Smooth muscle cell (in vitro differentiated cells): ENCODE measurements around the gene C2orf15. TPM values are rescaled to one million over a fixed set of nuclear protein-coding genes. Genes with fewer than 3 reads are reported as not detected.

ENCODE experiments used
- DNase-seq: peaks from one replicate; lab custom pipeline; 2025; ENCODE audit not compliant: unreplicated experiment; lab: John Stamatoyannopoulos, UW
- H2AFZ ChIP-seq: fragments of 200-600 bp; sonication (generic); 2 replicates; pipeline ENCODE4 v1.6.0; 2016; ENCODE audit warnings: antibody characterized with exemption, low read depth, mild to moderate bottlenecking
- H3F3A ChIP-seq: fragments of 200-600 bp; sonication (generic); 2 replicates; pipeline ENCODE4 v1.6.0; 2017; ENCODE audit warnings: antibody characterized with exemption, low read depth
- H3K27ac ChIP-seq: fragments of 200-600 bp; sonication (generic); 2 replicates; pipeline ENCODE4 v1.5.1; 2016; ENCODE audit warnings: low read depth, mild to moderate bottlenecking
- H3K27me3 ChIP-seq: fragments of 200-600 bp; sonication (generic); 2 replicates; pipeline ENCODE4 v1.6.1; 2016; ENCODE audit warnings: low read depth, mild to moderate bottlenecking
- H3K36me3 ChIP-seq: fragments of 200-600 bp; sonication (generic); 2 replicates; pipeline ENCODE4 v1.5.1; 2016; ENCODE audit warnings: low read depth
- H3K4me1 ChIP-seq: fragments of 200-600 bp; sonication (generic); 2 replicates; pipeline ENCODE4 v1.5.1; 2016; ENCODE audit warnings: low read depth
- H3K4me2 ChIP-seq: fragments of 200-600 bp; sonication (generic); 2 replicates; pipeline ENCODE4 v1.6.0; 2016; ENCODE audit warnings: mild to moderate bottlenecking
- H3K4me3 ChIP-seq: fragments of 200-600 bp; sonication (generic); 2 replicates; pipeline ENCODE4 v1.5.1; 2016; ENCODE audit warnings: mild to moderate bottlenecking
- H3K79me2 ChIP-seq: fragments of 200-600 bp; sonication (generic); 2 replicates; pipeline ENCODE4 v1.6.0; 2016; ENCODE audit warnings: low read depth, mild to moderate bottlenecking
- H3K9ac ChIP-seq: fragments of 200-600 bp; sonication (generic); 2 replicates; pipeline ENCODE4 v1.6.0; 2016; ENCODE audit warnings: low read depth
- H3K9me3 ChIP-seq: fragments of 200-600 bp; sonication (generic); replicated peaks from 2 replicates; pipeline ENCODE4 v1.5.1; 2016; ENCODE audit warnings: low read depth
- H4K20me1 ChIP-seq: fragments of 200-600 bp; sonication (generic); 2 replicates; pipeline ENCODE4 v1.6.0; 2016; ENCODE audit warnings: low read depth
- CTCF ChIP-seq: fragments of 200-600 bp; sonication (generic); IDR thresholded peaks from 2 replicates; pipeline ENCODE4 v1.5.1; 2017; ENCODE audit warnings: borderline replicate concordance, mild to moderate bottlenecking, antibody characterized with exemption; ENCODE audit not compliant: insufficient read depth, poor library complexity, severe bottlenecking
- WGBS: methylation state at CpG from one replicate; pipeline ENCODE4 v1.1.7; 2016; ENCODE audit warnings: low lambda C conversion rate; 5-methylcytosine and 5-hydroxymethylcytosine counted together
- polyA plus RNA-seq: library from polyadenylated mRNA; unstranded; fragments of >200 nt; fragmentation: Nextera tagmentation; extraction: Ambion mirVana; gene quantifications from 2 replicates; pipeline ENCODE4 v1.2.1, GENCODE V29; 2016
- total RNA-seq: library from RNA; depleted of rRNA; stranded (reverse); fragments of >200 nt; gene quantifications from 2 replicates; pipeline ENCODE4 v1.2.3, GENCODE V29; 2014

Gene C2orf15
- total and polyA plus RNA-seq, 2 experiments from 2014 or later, result 0.13 TPM; not detected in 1

GRCh38 chr2:99171377-99172140, 30.1 kb downstream of the C2orf15 start:
- WGBS, result 97% methylated on average over 8 of the region's 8 CpGs
- H3K79me2 ChIP-seq, result no peaks in the 10 kb centered on the region
- no peak overlapping the region for H3K27ac ChIP-seq
- H4K20me1 ChIP-seq, result no peaks in the 10 kb centered on the region
- H3K4me2 ChIP-seq, result no peak overlapping the region
- H3F3A ChIP-seq, result no peaks in the 10 kb centered on the region
- no peak for DNase-seq
- peaks cover 14% of the 10 kb centered on the region for H3K36me3 ChIP-seq
- no peak overlapping the region for H3K9ac ChIP-seq
- H2AFZ ChIP-seq, result no peak overlapping the region
- no peak overlapping the region for H3K4me3 ChIP-seq
- no peaks in the 10 kb centered on the region for H3K4me1 ChIP-seq
- no peaks in the 10 kb centered on the region for H3K9me3 ChIP-seq
- TF ChIP-seq CTCF, result no peak
- H3K27me3 ChIP-seq, result no peaks in the 10 kb centered on the region

- H2AFZ ChIP-seq, result peak within 1 kb of the TSS; percentile 90
- peaks cover 17% of the 10 kb centered on the region for H4K20me1 ChIP-seq
- peaks cover 69% of the 10 kb centered on the region for H3K79me2 ChIP-seq
- H3K27me3 ChIP-seq, result no peaks in the 10 kb centered on the region
- TF ChIP-seq CTCF, result no peak
- no peaks in the 10 kb centered on the region for H3K9me3 ChIP-seq
- H3K4me3 ChIP-seq, result peak within 1 kb of the TSS; percentile 82
- no peaks in the 10 kb centered on the region for H3K36me3 ChIP-seq
- peak within 1 kb of the TSS; percentile 88 for H3K9ac ChIP-seq
- no peaks in the 10 kb centered on the region for H3F3A ChIP-seq
- H3K4me1 ChIP-seq, result peaks cover 17% of the 10 kb centered on the region
- peak; percentile 73 for DNase-seq
- WGBS, result under 1% methylated on average over 39 of the region's 39 CpGs
- peak within 1 kb of the TSS; percentile 71 for H3K27ac ChIP-seq
- H3K4me2 ChIP-seq, result peak within 1 kb of the TSS; percentile 94
Measured at GRCh38 chr2:99180755-99181623, 39.5 kb downstream of the C2orf15 start, which contains the start of the genes MITD1 and MRPL30. Gene MITD1, minus strand, starts transcription at chr2:99181058. Its CDS starts 77 bp downstream, at chr2:99180981. Gene MRPL30, plus strand, starts transcription at chr2:99181184. Its CDS starts 5,020 bp downstream, at chr2:99186204.

GRCh38 chr2:99181624-99182000, 40.1 kb downstream of the C2orf15 start:
- Histone ChIP-seq H3F3A (no peaks in the 10 kb centered on the region), H2AFZ (peak overlapping the region; percentile 90), H3K27me3 (no peaks in the 10 kb centered on the region), H3K36me3 (no peaks in the 10 kb centered on the region), H3K79me2 (peaks cover 76% of the 10 kb centered on the region), H3K4me2 (peak overlapping the region; percentile 94), H3K27ac (peak overlapping the region; percentile 71), H3K9ac (peak overlapping the region; percentile 88), H4K20me1 (peaks cover 17% of the 10 kb centered on the region), H3K9me3 (no peaks in the 10 kb centered on the region), H3K4me3 (peak overlapping the region; percentile 82), H3K4me1 (peaks cover 17% of the 10 kb centered on the region)
- whole genome bisulfite sequencing, result 5% methylated on average over 4 of the region's 4 CpGs
- DNase-seq, result no peak
- TF ChIP-seq CTCF, result no peak
